G401.6 (cell line): ENCODE results near the gene ARHGAP24.
"Not testable (repeated sequence)": the region's sequence is repeated elsewhere in the genome, so short reads cannot be mapped to it uniquely, and the experiment has no call there.

ENCODE experiments used
- FAIRE-seq: peaks from 2 replicates; lab custom pipeline; 2012; peaks lifted over from hg19 to GRCh38; lab: Jason Lieb, UNC

The ARHGAP24 gene

DNA sequence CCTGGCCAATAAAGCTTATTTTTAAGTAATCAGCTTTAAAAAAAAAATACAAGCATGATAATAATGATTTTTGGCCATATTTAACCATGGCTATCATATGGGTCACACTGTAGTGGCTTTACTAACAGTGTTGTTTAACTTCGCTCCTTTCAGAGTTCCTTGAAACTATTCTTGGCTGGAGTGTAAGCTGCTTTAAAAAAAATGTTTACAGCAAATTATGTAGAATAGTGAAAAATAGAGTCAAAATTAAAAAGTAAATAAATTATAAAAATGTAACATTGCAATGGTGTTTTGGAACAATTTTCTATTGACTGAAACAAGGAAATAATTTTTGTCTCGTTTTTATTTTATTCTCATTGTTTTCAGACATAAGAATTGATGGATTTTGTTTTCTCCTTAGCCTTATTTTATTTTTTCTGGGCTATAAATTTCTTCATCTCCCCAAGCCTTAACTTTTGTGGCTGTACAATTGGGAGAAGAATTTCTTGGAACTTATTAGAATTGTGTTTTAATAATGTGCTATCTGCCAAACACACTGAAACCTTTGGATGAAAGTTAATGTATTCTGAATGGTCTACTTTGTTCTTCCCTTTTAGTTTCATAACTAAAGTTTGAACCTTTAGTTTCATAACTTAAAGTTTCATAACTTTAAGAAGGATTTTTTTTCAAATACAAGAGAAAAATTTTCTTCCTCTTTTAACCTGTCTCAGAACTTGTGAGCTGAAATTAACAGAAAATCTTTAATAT, 182.0 kb downstream of the ARHGAP24 start:
- FAIRE-seq, result no peak

- FAIRE-seq, result peak; percentile 6
Measured at GRCh38 chr4:85658766-85659439, 184.0 kb downstream of the ARHGAP24 start.

GRCh38 chr4:85659610-85660218, 184.8 kb downstream of the ARHGAP24 start:
- FAIRE-seq, result no peak

GRCh38 chr4:85666625-85667024, 191.7 kb downstream of the ARHGAP24 start:
- not testable (repeated sequence) for FAIRE-seq

GRCh38 chr4:85669204-85669603, 194.3 kb downstream of the ARHGAP24 start:
- FAIRE-seq, result no peak

GRCh38 chr4:85669992-85670548, 195.1 kb downstream of the ARHGAP24 start:
- no peak for FAIRE-seq

DNA sequence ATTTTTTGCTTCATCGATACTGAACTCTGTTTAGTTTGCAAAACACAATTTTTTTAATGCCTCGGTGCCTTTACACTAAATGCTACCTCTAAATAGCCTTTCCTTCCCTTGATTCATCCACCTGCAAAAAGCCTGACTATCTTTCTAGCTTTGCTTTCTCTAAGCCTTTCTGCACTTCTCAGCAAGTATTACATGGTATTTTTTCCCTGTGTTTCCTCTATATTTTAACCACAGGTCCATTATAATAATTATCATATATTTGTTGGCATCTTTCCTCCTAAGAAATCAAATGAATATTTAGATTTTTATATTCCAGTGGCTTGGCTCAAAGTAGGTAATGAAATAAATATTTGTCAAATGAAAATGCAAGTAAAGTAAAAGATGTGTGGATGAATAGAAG, 196.2 kb downstream of the ARHGAP24 start:
- no peak for FAIRE-seq

DNA sequence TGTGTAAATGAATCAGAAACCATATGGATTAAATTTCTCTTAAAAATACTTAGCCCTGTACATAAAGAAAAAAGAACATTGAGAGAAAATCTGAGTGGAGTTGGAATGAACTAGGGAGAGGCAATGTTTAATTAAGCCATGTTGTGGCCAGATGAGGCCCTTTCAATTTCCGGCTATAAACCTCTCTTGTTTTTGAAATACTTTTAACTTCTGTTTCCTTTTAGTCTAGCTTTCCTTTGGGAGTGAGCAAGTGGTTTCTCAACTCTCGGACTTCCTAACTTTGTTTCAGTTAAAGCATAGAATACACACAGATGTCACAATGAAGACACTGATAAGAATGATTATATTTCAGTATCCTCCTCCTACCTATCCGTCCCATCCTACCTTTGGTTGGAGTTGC, 197.2 kb downstream of the ARHGAP24 start:
- no peak for FAIRE-seq

- FAIRE-seq, result no peak
Measured at GRCh38 chr4:85672959-85673358, 198.0 kb downstream of the ARHGAP24 start.

GRCh38 chr4:85673540-85673939, 198.6 kb downstream of the ARHGAP24 start:
- no peak for FAIRE-seq

DNA sequence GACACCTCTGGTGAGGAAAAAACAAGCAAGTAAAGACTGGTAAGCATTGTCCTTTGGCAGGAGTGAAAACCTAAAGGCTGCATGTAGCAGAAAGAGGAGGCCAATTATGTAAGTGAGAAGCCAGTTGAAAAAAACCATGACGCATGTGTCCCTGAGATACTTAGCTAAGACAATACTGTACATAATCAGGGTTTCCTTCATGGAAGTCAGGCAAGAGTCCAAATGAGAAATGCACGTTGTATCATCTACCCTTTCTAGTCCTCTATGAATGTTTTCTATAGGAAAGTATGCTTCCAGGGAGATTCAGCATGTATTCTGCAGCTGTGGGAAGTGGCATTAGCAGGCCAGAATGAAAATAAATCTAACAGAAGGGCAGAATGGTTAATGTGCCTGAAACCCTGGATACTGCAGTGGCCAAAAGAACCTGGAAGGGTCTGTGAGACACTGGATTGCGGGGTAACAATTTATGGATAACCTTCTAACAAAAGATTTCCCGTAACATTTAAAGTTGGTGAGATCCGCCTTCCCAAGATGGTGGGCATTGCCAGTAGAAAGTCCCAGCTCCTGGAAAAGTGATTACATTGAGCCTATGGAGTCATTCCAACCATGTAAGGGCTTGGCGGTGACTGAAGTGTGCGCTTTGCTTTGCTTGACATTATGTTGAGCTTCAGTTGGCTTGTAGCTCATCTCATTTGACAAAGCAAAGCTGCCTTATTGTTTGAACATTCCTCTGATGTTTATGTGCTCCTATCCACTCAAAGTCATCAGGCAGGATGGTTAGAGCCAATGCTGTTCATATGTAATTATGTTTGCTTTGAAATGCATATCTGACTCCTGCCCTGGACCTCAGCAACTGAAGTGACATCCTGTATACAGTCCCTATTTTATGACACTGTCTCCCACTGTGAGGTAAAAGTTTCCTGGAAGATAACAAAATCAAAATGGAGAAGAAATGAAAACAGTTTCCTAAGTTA, 200.4 kb downstream of the ARHGAP24 start:
- FAIRE-seq, result no peak

- no peak for FAIRE-seq
Measured at GRCh38 chr4:85676050-85676425, 201.1 kb downstream of the ARHGAP24 start.

- no peak for FAIRE-seq
Measured at GRCh38 chr4:85676850-85677590, 202.1 kb downstream of the ARHGAP24 start.

GRCh38 chr4:85681221-85681657, 206.3 kb downstream of the ARHGAP24 start:
- no peak for FAIRE-seq

DNA sequence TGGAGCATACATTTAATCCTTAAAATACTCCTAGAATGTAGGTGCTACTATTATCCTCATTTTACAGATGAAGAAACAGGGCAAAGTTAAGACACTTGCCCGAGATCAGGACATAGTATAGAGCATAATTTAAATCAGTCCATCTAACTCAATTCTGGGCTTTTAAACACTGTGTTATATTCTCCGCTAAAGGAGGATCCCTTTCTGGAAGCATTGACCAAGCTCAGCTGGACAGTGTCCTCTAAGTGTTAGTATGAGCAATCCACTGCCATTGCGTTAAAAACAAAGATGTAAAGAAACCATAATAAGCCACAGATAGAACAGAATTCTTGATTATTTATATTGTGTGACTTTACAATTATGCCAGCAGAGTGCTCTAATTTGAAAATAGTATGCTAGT, 207.0 kb downstream of the ARHGAP24 start:
- FAIRE-seq, result no peak

GRCh38 chr4:85682391-85682790, 207.4 kb downstream of the ARHGAP24 start:
- no peak for FAIRE-seq

- FAIRE-seq, result no peak
Measured at GRCh38 chr4:85684676-85685075, 209.7 kb downstream of the ARHGAP24 start.

DNA sequence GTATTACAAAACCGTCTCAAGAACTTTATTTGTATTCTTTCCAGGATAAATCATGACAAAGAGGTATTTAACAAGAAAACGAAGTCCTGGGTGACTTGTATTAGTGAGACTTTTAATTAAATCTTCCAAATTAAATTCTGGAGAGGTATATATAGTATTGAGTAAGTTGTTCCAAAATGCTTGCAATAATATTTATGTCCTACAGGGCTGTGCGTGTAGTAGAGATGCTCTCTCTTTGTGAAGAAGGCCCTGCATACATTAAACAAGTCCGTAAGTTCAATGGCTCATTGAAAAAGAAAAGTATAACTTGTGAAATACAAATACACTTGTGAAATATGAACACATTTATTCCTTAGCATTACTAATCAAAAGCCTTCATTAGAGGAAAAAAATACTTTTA, 211.4 kb downstream of the ARHGAP24 start:
- peak; percentile 17 for FAIRE-seq

DNA sequence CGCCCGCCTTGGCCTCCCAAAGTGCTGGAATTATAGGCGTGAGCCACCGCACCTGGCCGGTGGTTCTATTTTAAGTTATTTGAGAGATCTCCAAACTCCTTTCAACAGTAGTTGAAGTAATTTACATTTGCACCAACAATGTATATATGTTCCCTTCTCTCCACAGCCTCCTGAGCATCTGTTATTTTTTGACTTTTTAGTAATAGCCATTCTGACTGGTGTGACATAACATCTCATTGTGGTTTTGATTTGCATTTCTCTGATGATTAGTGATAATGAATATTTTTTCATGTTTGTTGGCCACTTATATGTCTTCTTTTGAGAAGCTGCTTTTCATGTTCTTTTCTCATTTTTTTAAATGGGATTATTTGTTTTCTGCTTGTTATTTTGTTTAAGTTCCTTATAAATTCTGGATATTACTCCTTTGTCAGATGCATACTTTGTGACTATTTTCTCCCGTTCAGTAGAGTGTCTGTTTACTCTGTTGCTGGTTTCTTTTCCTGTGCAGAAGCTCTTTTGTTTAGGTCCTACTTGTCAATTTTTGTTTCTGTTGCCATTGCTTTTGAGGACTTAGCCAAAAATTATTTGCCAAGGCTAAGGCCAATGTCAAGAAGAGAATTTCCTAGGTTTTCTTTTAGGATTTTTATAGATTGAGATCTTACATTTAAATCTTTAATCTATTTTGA, 213.2 kb downstream of the ARHGAP24 start:
- FAIRE-seq, result no peak

- no peak for FAIRE-seq
Measured at GRCh38 chr4:85696661-85697060, 221.7 kb downstream of the ARHGAP24 start.

- no peak for FAIRE-seq
Measured at GRCh38 chr4:85697854-85698253, 222.9 kb downstream of the ARHGAP24 start.
